Endothelial cell of umbilical vein (primary cell): Measurements from ENCODE around the gene SVIL. TPM values are rescaled to one million over a fixed set of nuclear protein-coding genes. Genes with fewer than 3 reads are reported as not detected.
"Not testable (repeated sequence)": the region's sequence is repeated elsewhere in the genome, so short reads cannot be mapped to it uniquely, and the experiment has no call there.

Experiments used
- BruUV-seq: library from RNA; stranded (reverse); fragments of 400-500 nt; replicated peaks from 2 replicates; lab custom pipeline; 2021; lab: Mats Ljungman, UMichigan
- CTCF ChIA-PET: fragments of 300-600, 350-600 bp; sonication (Branson Sonifier 250); formaldehyde crosslinking; loops from one replicate; lab custom pipeline; 2021; ENCODE audit warnings: antibody characterized with exemption, inconsistent platforms; lab: Charles Lee
- POLR2A ChIA-PET: fragments of 300-600, 350-600 bp; sonication (Branson Sonifier 250); formaldehyde crosslinking; loops from one replicate; lab custom pipeline; 2021; ENCODE audit warnings: antibody characterized with exemption, inconsistent platforms; lab: Charles Lee
- DNase-seq: peaks from one replicate; pipeline ENCODE4 v3.0.0-alpha.2; 2011; ENCODE audit warnings: low read depth, low spot score
- FAIRE-seq: peaks from 2 replicates; lab custom pipeline; 2011; peaks lifted over from hg19 to GRCh38; lab: Jason Lieb, UNC
- H2AFZ ChIP-seq: 2 replicates; pipeline ENCODE4 v1.6.0; 2012; ENCODE audit warnings: low read depth, low read length, control low read depth, inconsistent platforms
- H3K27ac ChIP-seq: 2 replicates; pipeline ENCODE4 v1.5.1; 2011; ENCODE audit warnings: low read depth, mild to moderate bottlenecking, control low read depth, low read length, moderate library complexity; ENCODE audit not compliant: insufficient read depth
- H3K27me3 ChIP-seq, 2 experiments: 2 replicates each; pipeline versions ENCODE4 v1.6.0 to v1.6.1; 2011; ENCODE audit warnings: low read length in 2 of 2, mixed read lengths in 1 of 2; ENCODE audit not compliant: control insufficient read depth in 2 of 2, insufficient read depth in 2 of 2
- H3K36me3 ChIP-seq, 2 experiments: 2 replicates in 1 of 2; 3 replicates in 1 of 2; pipeline ENCODE4 v1.5.1; 2011; ENCODE audit warnings: low read length in 2 of 2, mild to moderate bottlenecking in 1 of 2, moderate library complexity in 1 of 2; ENCODE audit not compliant: control insufficient read depth in 2 of 2, insufficient read depth in 2 of 2; ENCODE audit errors: extremely low read depth in 1 of 2
- H3K4me1 ChIP-seq: 3 replicates; pipeline ENCODE4 v1.5.1; 2011; ENCODE audit warnings: mild to moderate bottlenecking, low read length; ENCODE audit not compliant: control insufficient read depth, insufficient read depth; ENCODE audit errors: extremely low read depth
- H3K4me2 ChIP-seq: 2 replicates; pipeline ENCODE4 v1.6.1; 2011; ENCODE audit warnings: low read length, control low read depth, mixed read lengths; ENCODE audit not compliant: insufficient read depth
- H3K4me3 ChIP-seq, 3 experiments: fragments of 200-600 bp in 1 of 3; sonication (generic), shearing (Covaris generic) in 1 of 3; replicated peaks in 1 of 3; 2 replicates each; pipeline ENCODE4 v1.5.1; 2011 to 2016; ENCODE audit warnings: control low read depth in 3 of 3, low read length in 3 of 3, mild to moderate bottlenecking in 2 of 3, inconsistent platforms in 1 of 3, low read depth in 1 of 3, moderate library complexity in 1 of 3; ENCODE audit not compliant: insufficient read depth in 1 of 3
- H3K79me2 ChIP-seq: 2 replicates; pipeline ENCODE4 v1.6.0; 2012; ENCODE audit warnings: low read length, inconsistent platforms; ENCODE audit not compliant: control insufficient read depth, insufficient read depth
- H3K9ac ChIP-seq: replicated peaks from 2 replicates; pipeline ENCODE3; 2011; ENCODE audit warnings: low read length, control low read depth; ENCODE audit not compliant: insufficient read depth; ENCODE audit errors: extremely low read depth
- H3K9me1 ChIP-seq: replicated peaks from 3 replicates; pipeline ENCODE4 v1.6.0; 2011; ENCODE audit warnings: mild to moderate bottlenecking, low read length; ENCODE audit not compliant: control insufficient read depth, insufficient read depth; ENCODE audit errors: extremely low read depth
- H3K9me3 ChIP-seq: replicated peaks from 2 replicates; pipeline ENCODE4 v1.5.1; 2012; ENCODE audit warnings: low read length, inconsistent platforms; ENCODE audit not compliant: control insufficient read depth, insufficient read depth
- H4K20me1 ChIP-seq: replicated peaks from 2 replicates; pipeline ENCODE3; 2011; ENCODE audit warnings: mild to moderate bottlenecking, low read length; ENCODE audit not compliant: control insufficient read depth, insufficient read depth; ENCODE audit errors: extremely low read depth
- EZH2 ChIP-seq: IDR thresholded peaks from 2 replicates; pipeline ENCODE4 v1.6.1; 2012; ENCODE audit warnings: borderline replicate concordance, low read depth, mild to moderate bottlenecking, moderate library complexity, low read length, inconsistent platforms; ENCODE audit not compliant: severe bottlenecking
- FOS ChIP-seq: IDR thresholded peaks from 2 replicates; pipeline ENCODE4 v1.6.1; 2011; ENCODE audit warnings: mild to moderate bottlenecking, low read length, moderate library complexity, borderline replicate concordance; ENCODE audit not compliant: insufficient read depth
- dilution Hi-C: fragments of 300-500 bp; cut with MboI; formaldehyde crosslinking; loops from one replicate; pipeline ENCODE4 v1.15.0; 2019; ENCODE audit warnings: low sequenced_read_pairs; ENCODE audit not compliant: extremely low pct_ligation_motif_present
- intact Hi-C: fragments of 100-400 bp; cut with micrococcal nuclease; formaldehyde crosslinking; loops from one replicate; pipeline ENCODE4 v1.10.0; 2022
- polyA plus RNA-seq, 4 experiments: library from polyadenylated mRNA; depleted of rRNA in 3 of 4; stranded (reverse) in 3 of 4; unstranded in 1 of 4; fragments of >200 nt; gene quantifications; 2 replicates each; pipeline versions ENCODE4 v1.2.1 to v1.2.3, GENCODE V29; 2011 to 2012; ENCODE audit warnings: missing spikeins in 1 of 4
- total RNA-seq: library from RNA; stranded (reverse); gene quantifications from 2 replicates; pipeline ENCODE4 v1.2.3, GENCODE V29; 2021

Gene SVIL
- total and polyA plus RNA-seq, 2 donors (not counting 3 experiments of a cell fraction or from before 2014, with no cell fraction given): 22.6 to 70.7 TPM

DNA sequence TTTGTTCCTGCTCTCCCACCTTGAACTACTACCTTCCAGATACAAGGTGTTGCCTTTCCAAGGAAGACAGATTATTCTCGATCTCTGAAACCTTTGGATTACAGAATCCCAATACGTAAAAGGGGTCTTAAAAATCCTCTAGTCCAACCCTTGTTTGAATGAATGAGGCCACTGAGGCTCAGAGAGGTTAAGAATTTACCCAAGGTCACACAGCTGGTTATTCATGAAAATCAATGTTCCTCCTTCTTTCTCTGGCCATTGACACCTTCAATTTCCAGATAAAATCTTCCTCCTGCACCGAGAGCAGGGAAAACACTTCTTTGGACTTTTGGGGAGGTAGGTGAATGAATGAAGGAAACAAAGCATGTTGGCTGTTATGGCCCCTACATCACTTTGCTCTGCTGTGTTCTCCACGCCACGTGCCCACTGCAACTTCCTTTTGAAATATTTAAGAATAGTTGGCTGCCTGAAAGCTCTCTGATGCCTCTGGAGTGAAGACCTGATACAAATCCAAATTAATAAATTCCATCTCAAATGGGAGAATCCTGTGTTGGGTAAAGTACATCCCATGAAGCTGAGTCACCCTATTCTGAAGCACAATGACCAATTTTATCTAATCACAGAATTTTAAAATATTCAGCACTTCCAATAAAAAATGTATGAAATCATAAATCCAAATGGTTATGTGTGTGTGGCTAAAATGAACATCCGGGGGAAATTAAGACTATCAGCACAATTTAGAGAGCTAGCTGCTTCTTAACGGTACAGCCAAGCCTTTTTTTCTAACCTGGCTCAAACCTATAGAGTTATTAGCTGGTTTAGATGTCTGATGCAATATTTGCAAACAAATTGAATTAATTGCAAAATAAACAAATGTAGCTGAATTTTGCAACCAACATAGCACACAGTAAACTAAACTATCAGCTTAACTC is 7.3 kb downstream of the SVIL start:
- Histone ChIP-seq H3K27ac (no peak overlapping the region), H3K79me2 (peaks cover 5% of the 10 kb centered on the region), H3K4me1 (no peaks in the 10 kb centered on the region), H3K36me3 (no peaks in the 10 kb centered on the region), H3K4me2 (no peak overlapping the region), H3K9me1 (no peaks in the 10 kb centered on the region), H3K9ac (no peak overlapping the region), H2AFZ (no peak overlapping the region), H4K20me1 (no peaks in the 10 kb centered on the region), H3K4me3 (no peak overlapping the region), H3K27me3 (no peaks in the 10 kb centered on the region), H3K9me3 (no peaks in the 10 kb centered on the region)
- dilution Hi-C loops (no loop called here), intact Hi-C loops (no loop called here)
- DNase-seq: no peak
- TF ChIP-seq EZH2: no peak
- TF ChIP-seq FOS: peak; percentile 33
- ChIA-PET POLR2A (no interaction called here), CTCF (interaction anchor here (1.1 to 2.4 kb wide), 4 partner anchors 12 to 92 kb away, joined by 3 to 5 read pairs (median 4); no protein-coding TSS in a partner anchor)
- BruUV-seq: no TSS peak
- FAIRE-seq: no peak

GRCh38 chr10:29624357-29624756 is 10.4 kb downstream of the SVIL start:
- H3K36me3 ChIP-seq, H3K9ac ChIP-seq, H3K4me3 ChIP-seq, H3K4me1 ChIP-seq, H3K4me2 ChIP-seq, H3K27me3 ChIP-seq, dilution Hi-C loops, H2AFZ ChIP-seq, FAIRE-seq, H4K20me1 ChIP-seq, BruUV-seq, H3K9me3 ChIP-seq, intact Hi-C loops, H3K27ac ChIP-seq, H3K9me1 ChIP-seq, POLR2A ChIA-PET, DNase-seq: not testable (repeated sequence)
- CTCF ChIA-PET: interaction anchor here (0.7 to 1.5 kb wide), 4 partner anchors 9 to 25 kb away, joined by 3 to 7 read pairs (median 3); partner anchors contain the start of gene SVIL
- H3K79me2 ChIP-seq: peaks cover 11% of the 10 kb centered on the region
